K562 (cell line): ENCODE measurements around the gene DHPS. TPM values are rescaled to one million over a fixed set of nuclear protein-coding genes. Genes with fewer than 3 reads are reported as not detected.
A peak's percentile ranks its signal among the peaks of the same experiment; 100 is the strongest.

ENCODE experiments used
- CC2D1A ChIP-seq: fragments of 450-650 bp; IDR thresholded peaks from 2 replicates; pipeline ENCODE4 v1.6.1; 2017; ENCODE audit warnings: mild to moderate bottlenecking
- ERF ChIP-seq: fragments of 450-650 bp; formaldehyde crosslinking; IDR thresholded peaks from 2 replicates; pipeline ENCODE4 v1.4.0; 2020; ENCODE audit warnings: mild to moderate bottlenecking, mixed read lengths
- ETV1 ChIP-seq: fragments of 450-650 bp; conservative IDR thresholded peaks from 2 replicates; pipeline ENCODE4 v1.6.1; 2016; ENCODE audit warnings: missing genetic modification characterization, control low read depth, low read depth, missing compliant biosample characterization
- GATA2 ChIP-seq: sonication (generic); formaldehyde crosslinking; IDR thresholded peaks from 2 replicates; pipeline ENCODE4 v1.4.0; 2020; ENCODE audit warnings: mild to moderate bottlenecking, missing genetic modification reagents
- VEZF1 ChIP-seq: fragments of 200-800 bp; sonication (Bioruptor generic); IDR thresholded peaks from 2 replicates; pipeline ENCODE4 v1.6.1; 2017; ENCODE audit warnings: missing genetic modification characterization, missing compliant biosample characterization
- ZBED1 ChIP-seq: IDR thresholded peaks from 2 replicates; pipeline ENCODE4 v1.6.1; 2014
- ZHX1 ChIP-seq: fragments of 150-350 bp; conservative IDR thresholded peaks from 2 replicates; pipeline ENCODE4 v1.6.1; 2014; ENCODE audit warnings: low read length
- polyA plus RNA-seq, 8 experiments: library from polyadenylated mRNA; depleted of rRNA in 4 of 8; stranded (reverse) in 5 of 8; unstranded in 3 of 8; fragments of >200 nt; fragmentation: Nextera tagmentation in 2 of 8; fragmentation: Illumina TruSeq in 1 of 8; extraction: Ambion mirVana in 2 of 8; extraction: Trizol in 1 of 8; gene quantifications; 2 replicates each; pipeline versions ENCODE4 v1.2.1 to v1.2.3, GENCODE V29; 2011 to 2014; ENCODE audit warnings: inconsistent platforms in 1 of 8, missing spikeins in 1 of 8
- total RNA-seq, 7 experiments: library from RNA; depleted of rRNA in 6 of 7; stranded (reverse); fragments of >200 nt in 6 of 7; fragmentation: Illumina TruSeq in 2 of 7; extraction: Trizol in 2 of 7; gene quantifications; 2 replicates each; pipeline versions ENCODE4 v1.2.1 to v1.2.3, GENCODE V29; 2011 to 2021; ENCODE audit warnings: low replicate concordance in 1 of 7

DHPS gene
- total and polyA plus RNA-seq, 9 of the 15 experiments (the other 6 are each of a cell fraction or from before 2014, with no cell fraction given): 47.1 to 110 (median 79.9) TPM

- TF ChIP-seq GATA2 (CRISPR knock-in tag) (no peak), ETV1 (tag) (peak; percentile 92), ERF (CRISPR knock-in tag) (0 out of 2 replicates have a peak, but pooled peaks have one; percentile 69), ZBED1 (no peak), VEZF1 (CRISPR knock-in tag) (peak; percentile 58), CC2D1A (peak; percentile 48; the same call in 1 of the 2 replicates), ZHX1 (no peak)
Measured at GRCh38 chr19:12669270-12670158, 12.2 kb downstream of the DHPS start (continued).
